Type B pancreatic cell (in vitro differentiated cells): ENCODE results near the gene GABRB3. TPM values are rescaled to one million over a fixed set of nuclear protein-coding genes. Genes with fewer than 3 reads are reported as not detected.

ENCODE experiments used
- DNase-seq: peaks from one replicate; pipeline ENCODE4 v3.0.0; 2021; ENCODE audit warnings: mixed read lengths; ENCODE audit not compliant: unreplicated experiment; ENCODE audit errors: extremely low spot score
- H3K27ac Mint-ChIP-seq: 2 replicates; pipeline ENCODE4 v1.8.0; 2021; ENCODE audit warnings: mild to moderate bottlenecking, mixed read lengths
- H3K27me3 Mint-ChIP-seq: 2 replicates; pipeline ENCODE4 v1.8.0; 2021; ENCODE audit warnings: mixed read lengths
- H3K36me3 Mint-ChIP-seq: 2 replicates; pipeline ENCODE4 v1.8.0; 2021; ENCODE audit warnings: mixed read lengths
- H3K4me1 Mint-ChIP-seq: one replicate; pipeline ENCODE4 v1.8.0; 2021; ENCODE audit warnings: mixed read lengths; ENCODE audit not compliant: unreplicated experiment
- H3K4me3 Mint-ChIP-seq: 2 replicates; pipeline ENCODE4 v1.8.0; 2021; ENCODE audit warnings: mild to moderate bottlenecking, mixed read lengths
- H3K9me3 Mint-ChIP-seq: 2 replicates; pipeline ENCODE4 v1.8.0; 2021; ENCODE audit warnings: mixed read lengths
- total RNA-seq: library from RNA; stranded (reverse); gene quantifications from 2 replicates; pipeline ENCODE4 v1.2.1, GENCODE V29; 2021; ENCODE audit warnings: low replicate concordance
- TF ChIP-seq, protein P1 (sequence below): fragments of 200-600 bp; sonication (generic); conservative IDR thresholded peaks from 2 replicates; pipeline ENCODE4 v1.5.0; 2021; ENCODE audit warnings: antibody characterized with exemption, mild to moderate bottlenecking

The GABRB3 gene
- total RNA-seq, 1 donor from 2014 or later, result 28.5 TPM

- no peaks in the 10 kb centered on the region for H3K9me3 Mint-ChIP-seq
- TF ChIP-seq, protein P1, sequence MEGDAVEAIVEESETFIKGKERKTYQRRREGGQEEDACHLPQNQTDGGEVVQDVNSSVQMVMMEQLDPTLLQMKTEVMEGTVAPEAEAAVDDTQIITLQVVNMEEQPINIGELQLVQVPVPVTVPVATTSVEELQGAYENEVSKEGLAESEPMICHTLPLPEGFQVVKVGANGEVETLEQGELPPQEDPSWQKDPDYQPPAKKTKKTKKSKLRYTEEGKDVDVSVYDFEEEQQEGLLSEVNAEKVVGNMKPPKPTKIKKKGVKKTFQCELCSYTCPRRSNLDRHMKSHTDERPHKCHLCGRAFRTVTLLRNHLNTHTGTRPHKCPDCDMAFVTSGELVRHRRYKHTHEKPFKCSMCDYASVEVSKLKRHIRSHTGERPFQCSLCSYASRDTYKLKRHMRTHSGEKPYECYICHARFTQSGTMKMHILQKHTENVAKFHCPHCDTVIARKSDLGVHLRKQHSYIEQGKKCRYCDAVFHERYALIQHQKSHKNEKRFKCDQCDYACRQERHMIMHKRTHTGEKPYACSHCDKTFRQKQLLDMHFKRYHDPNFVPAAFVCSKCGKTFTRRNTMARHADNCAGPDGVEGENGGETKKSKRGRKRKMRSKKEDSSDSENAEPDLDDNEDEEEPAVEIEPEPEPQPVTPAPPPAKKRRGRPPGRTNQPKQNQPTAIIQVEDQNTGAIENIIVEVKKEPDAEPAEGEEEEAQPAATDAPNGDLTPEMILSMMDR, result no peak
- H3K27ac Mint-ChIP-seq, result no peak overlapping the region
- H3K4me1 Mint-ChIP-seq, result no peaks in the 10 kb centered on the region
- H3K27me3 Mint-ChIP-seq, result no peaks in the 10 kb centered on the region
- no peaks in the 10 kb centered on the region for H3K36me3 Mint-ChIP-seq
- no peak overlapping the region for H3K4me3 Mint-ChIP-seq
- DNase-seq, result no peak
These were observed 110.6 kb downstream of the GABRB3 start for GRCh38 chr15:26662283-26662682.

DNA sequence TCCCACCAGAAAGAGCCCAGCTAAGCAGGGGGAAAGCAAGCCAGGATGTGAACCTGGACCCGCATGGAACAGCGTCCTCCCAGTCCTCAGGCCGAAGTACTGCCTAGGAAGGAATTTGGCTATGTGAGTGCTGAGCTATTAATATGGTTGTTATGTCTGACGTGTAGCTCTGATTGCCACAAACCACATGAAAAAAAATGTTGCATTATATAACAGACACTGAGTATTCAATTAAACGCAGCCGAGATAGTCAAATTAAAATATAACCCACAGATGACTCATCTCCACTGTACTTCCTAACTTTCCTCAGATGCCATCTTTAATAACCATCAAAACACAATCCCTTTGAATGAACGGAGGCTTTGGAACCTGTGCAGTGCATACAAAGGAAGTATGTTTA lies 111.1 kb downstream of the GABRB3 start:
- Mint-ChIP-seq H3K36me3 (no peaks in the 10 kb centered on the region), H3K9me3 (no peaks in the 10 kb centered on the region), H3K27me3 (no peaks in the 10 kb centered on the region), H3K4me3 (no peak overlapping the region), H3K4me1 (no peaks in the 10 kb centered on the region), H3K27ac (no peak overlapping the region)
- no peak for DNase-seq
- TF ChIP-seq, protein P1, result no peak

GRCh38 chr15:26661107-26661506 lies 111.8 kb downstream of the GABRB3 start:
- no peak for DNase-seq
- Mint-ChIP-seq H3K27ac (no peak overlapping the region), H3K4me1 (no peaks in the 10 kb centered on the region)

GRCh38 chr15:26660241-26660640 lies 112.6 kb downstream of the GABRB3 start:
- no peaks in the 10 kb centered on the region for H3K27me3 Mint-ChIP-seq
- H3K36me3 Mint-ChIP-seq, result no peaks in the 10 kb centered on the region
- H3K27ac Mint-ChIP-seq, result no peak overlapping the region

More at GRCh38 chr15:26661107-26661506, 111.8 kb downstream of the GABRB3 start:
- Mint-ChIP-seq H3K36me3 (no peaks in the 10 kb centered on the region), H3K4me3 (no peak overlapping the region), H3K9me3 (no peaks in the 10 kb centered on the region), H3K27me3 (no peaks in the 10 kb centered on the region)
- TF ChIP-seq, protein P1, result no peak

GRCh38 chr15:26658290-26658689 lies 114.6 kb downstream of the GABRB3 start:
- Mint-ChIP-seq H3K27me3 (no peaks in the 10 kb centered on the region), H3K36me3 (no peaks in the 10 kb centered on the region), H3K4me1 (no peaks in the 10 kb centered on the region), H3K4me3 (no peak overlapping the region), H3K27ac (no peak overlapping the region), H3K9me3 (no peaks in the 10 kb centered on the region)
- no peak for DNase-seq
- TF ChIP-seq, protein P1, result no peak

More at GRCh38 chr15:26660241-26660640, 112.6 kb downstream of the GABRB3 start:
- H3K4me1 Mint-ChIP-seq, result no peaks in the 10 kb centered on the region
- H3K9me3 Mint-ChIP-seq, result no peaks in the 10 kb centered on the region
- H3K4me3 Mint-ChIP-seq, result no peak overlapping the region
- DNase-seq, result no peak
- TF ChIP-seq, protein P1, result no peak

DNA sequence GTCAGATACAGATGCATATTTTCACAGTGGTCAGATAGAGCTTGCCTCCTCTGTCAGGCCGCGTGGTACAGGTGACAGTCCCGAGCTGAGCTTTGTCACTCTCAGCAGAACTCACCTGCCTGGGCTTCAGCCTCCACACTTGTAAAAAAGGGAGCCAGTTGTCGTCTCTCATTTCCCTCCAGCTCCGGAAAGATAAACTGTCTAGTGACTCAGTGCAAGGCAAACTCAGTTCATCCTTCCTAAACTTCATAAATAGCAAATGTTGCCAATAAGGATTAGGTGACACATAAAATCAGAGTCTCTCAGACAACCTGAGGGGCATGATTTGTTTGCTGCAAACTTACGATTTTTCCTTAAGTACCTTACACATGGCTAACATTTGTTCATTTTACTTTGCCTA lies 116.8 kb downstream of the GABRB3 start:
- no peak for DNase-seq
- TF ChIP-seq, protein P1, result no peak
- Mint-ChIP-seq H3K27me3 (no peaks in the 10 kb centered on the region), H3K9me3 (no peaks in the 10 kb centered on the region), H3K4me3 (no peak overlapping the region), H3K36me3 (no peaks in the 10 kb centered on the region), H3K4me1 (no peaks in the 10 kb centered on the region), H3K27ac (no peak overlapping the region)
